Endodermal cell (in vitro differentiated cells): ENCODE data around the gene RAVER1. TPM values are rescaled to one million over a fixed set of nuclear protein-coding genes. Genes with fewer than 3 reads are reported as not detected.

Experiments used
- DNase-seq: peaks from one replicate; pipeline ENCODE4 v3.0.0-alpha.2; 2017
- H3K27ac ChIP-seq: 2 replicates; pipeline ENCODE4 v1.5.1; 2013; ENCODE audit warnings: mild to moderate bottlenecking, low read depth, low read length, moderate library complexity
- H3K27me3 ChIP-seq: 2 replicates; pipeline ENCODE4 v1.6.1; 2013; ENCODE audit warnings: mild to moderate bottlenecking, low read length, moderate library complexity; ENCODE audit not compliant: insufficient read depth, control insufficient read depth, poor library complexity, severe bottlenecking
- H3K36me3 ChIP-seq: 2 replicates; pipeline ENCODE4 v1.7.0; 2013; ENCODE audit warnings: mild to moderate bottlenecking, low read length, moderate library complexity; ENCODE audit not compliant: control insufficient read depth, insufficient read depth
- H3K4me1 ChIP-seq: one replicate; pipeline ENCODE4 v1.7.0; 2013; ENCODE audit warnings: low read length; ENCODE audit not compliant: control insufficient read depth, insufficient read depth
- H3K4me3 ChIP-seq: 2 replicates; pipeline ENCODE4 v1.5.1; 2013; ENCODE audit warnings: mild to moderate bottlenecking, low read length, moderate library complexity
- H3K9ac ChIP-seq: 2 replicates; pipeline ENCODE4 v1.6.1; 2013; ENCODE audit warnings: mild to moderate bottlenecking, low read length, moderate library complexity; ENCODE audit not compliant: poor library complexity, severe bottlenecking; ENCODE audit errors: extremely low read depth
- H3K9me3 ChIP-seq: 2 replicates; pipeline ENCODE4 v1.6.1; 2013; ENCODE audit warnings: mild to moderate bottlenecking, low read length, moderate library complexity; ENCODE audit not compliant: control insufficient read depth
- H3K27ac Mint-ChIP-seq: 2 replicates; pipeline ENCODE4 v1.8.0; 2020; ENCODE audit warnings: mixed read lengths
- H3K27me3 Mint-ChIP-seq: 2 replicates; pipeline ENCODE4 v1.8.0; 2021; ENCODE audit warnings: mild to moderate bottlenecking, mixed read lengths; ENCODE audit not compliant: insufficient read depth
- H3K36me3 Mint-ChIP-seq: 2 replicates; pipeline ENCODE4 v1.8.0; 2020; ENCODE audit warnings: low read depth, mixed read lengths
- H3K4me1 Mint-ChIP-seq: 2 replicates; pipeline ENCODE4 v1.8.0; 2020; ENCODE audit warnings: mixed read lengths
- H3K4me3 Mint-ChIP-seq: 2 replicates; pipeline ENCODE4 v1.8.0; 2020; ENCODE audit warnings: mild to moderate bottlenecking, moderate library complexity, mixed read lengths
- H3K9me3 Mint-ChIP-seq: 2 replicates; pipeline ENCODE4 v1.8.0; 2020; ENCODE audit warnings: mild to moderate bottlenecking, mixed read lengths
- WGBS, 2 experiments: methylation state at CpG; one replicate each; pipeline versions ENCODE4 v1.1.5 to v1.1.7; 2013; ENCODE audit warnings: missing lambda C conversion rate in 2 of 2, mixed read lengths in 1 of 2; ENCODE audit not compliant: insufficient coverage in 1 of 2, insufficient read length in 1 of 2; 5-methylcytosine and 5-hydroxymethylcytosine counted together
- total RNA-seq, 2 donors: library from RNA; stranded (reverse); fragmentation: NEBNext Ultra II Directional in 1 of 2; extraction: Animal tissue kit (Norgen Biotek cat#: 25700) in 1 of 2; gene quantifications; 2 replicates in 1 of 2; 3 replicates in 1 of 2; pipeline ENCODE4 v1.2.1, GENCODE V29; 2021
- TF ChIP-seq, protein P1 (sequence below): fragments of 200-600 bp; sonication (generic); conservative IDR thresholded peaks from 2 replicates; pipeline ENCODE4 v1.5.0; 2021; ENCODE audit warnings: antibody characterized with exemption, mild to moderate bottlenecking

RAVER1 gene
- total RNA-seq, 2 donors from 2014 or later: 53.1 to 64.7 TPM

DNA sequence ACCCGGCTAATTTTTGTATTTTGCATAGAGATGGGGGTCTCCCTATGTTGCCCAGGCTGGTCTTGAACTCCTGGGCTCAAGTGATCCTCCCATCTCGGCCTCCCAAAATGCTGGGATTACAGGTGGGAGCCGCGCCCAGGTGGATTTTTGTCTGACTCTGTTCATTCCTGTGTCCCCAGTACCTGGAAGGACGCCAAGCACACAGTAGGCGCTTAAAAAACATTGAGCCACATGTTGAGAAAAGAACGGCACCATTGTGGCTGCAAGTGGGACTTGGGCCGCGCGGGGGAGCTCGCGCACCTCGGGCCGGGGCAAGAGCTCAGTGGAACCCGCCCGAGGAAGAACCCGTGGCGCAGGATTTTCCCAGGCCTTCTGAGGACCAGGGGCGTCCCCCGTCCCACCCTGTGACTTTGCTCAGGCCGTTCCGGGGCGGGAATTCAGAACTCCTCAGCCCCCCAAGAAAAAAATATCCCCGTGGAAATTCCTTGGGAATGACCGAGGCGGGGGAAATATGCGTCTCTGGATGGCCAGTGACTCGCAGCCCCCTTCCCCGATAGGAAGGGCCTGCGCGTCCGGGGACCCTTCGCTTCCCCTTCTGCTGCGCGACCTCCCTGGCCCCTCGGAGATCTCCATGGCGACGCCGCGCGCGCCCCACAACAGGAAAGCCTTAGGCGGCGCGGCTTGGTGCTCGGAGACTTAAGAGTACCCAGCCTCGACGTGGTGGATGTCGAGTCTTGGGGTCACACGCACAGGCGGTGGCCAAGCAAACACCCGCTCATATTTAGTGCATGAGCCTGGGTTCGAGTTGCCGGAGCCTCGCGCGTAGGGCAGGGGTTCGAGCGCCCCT, 63.8 kb downstream of the RAVER1 start:
- Histone ChIP-seq H3K27ac (no peak overlapping the region), H3K27me3 (peaks cover 37% of the 10 kb centered on the region), H3K9me3 (no peaks in the 10 kb centered on the region), H3K4me3 (no peak overlapping the region), H3K4me1 (no peaks in the 10 kb centered on the region), H3K36me3 (no peaks in the 10 kb centered on the region), H3K9ac (no peak overlapping the region)
- H3K4me1 Mint-ChIP-seq: no peaks in the 10 kb centered on the region
- peaks cover 59% of the 10 kb centered on the region for H3K27me3 Mint-ChIP-seq
- peak; percentile 96 for DNase-seq
- no peaks in the 10 kb centered on the region for H3K36me3 Mint-ChIP-seq
- WGBS, 2 experiments: 11 to 14% methylated on average over 51 to 59 of the region's 59 CpGs
- H3K4me3 Mint-ChIP-seq: peak overlapping the region; percentile 42
- no peaks in the 10 kb centered on the region for H3K9me3 Mint-ChIP-seq
- H3K27ac Mint-ChIP-seq: no peak overlapping the region
- TF ChIP-seq, protein P1, sequence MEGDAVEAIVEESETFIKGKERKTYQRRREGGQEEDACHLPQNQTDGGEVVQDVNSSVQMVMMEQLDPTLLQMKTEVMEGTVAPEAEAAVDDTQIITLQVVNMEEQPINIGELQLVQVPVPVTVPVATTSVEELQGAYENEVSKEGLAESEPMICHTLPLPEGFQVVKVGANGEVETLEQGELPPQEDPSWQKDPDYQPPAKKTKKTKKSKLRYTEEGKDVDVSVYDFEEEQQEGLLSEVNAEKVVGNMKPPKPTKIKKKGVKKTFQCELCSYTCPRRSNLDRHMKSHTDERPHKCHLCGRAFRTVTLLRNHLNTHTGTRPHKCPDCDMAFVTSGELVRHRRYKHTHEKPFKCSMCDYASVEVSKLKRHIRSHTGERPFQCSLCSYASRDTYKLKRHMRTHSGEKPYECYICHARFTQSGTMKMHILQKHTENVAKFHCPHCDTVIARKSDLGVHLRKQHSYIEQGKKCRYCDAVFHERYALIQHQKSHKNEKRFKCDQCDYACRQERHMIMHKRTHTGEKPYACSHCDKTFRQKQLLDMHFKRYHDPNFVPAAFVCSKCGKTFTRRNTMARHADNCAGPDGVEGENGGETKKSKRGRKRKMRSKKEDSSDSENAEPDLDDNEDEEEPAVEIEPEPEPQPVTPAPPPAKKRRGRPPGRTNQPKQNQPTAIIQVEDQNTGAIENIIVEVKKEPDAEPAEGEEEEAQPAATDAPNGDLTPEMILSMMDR: peak; percentile 95

DNA sequence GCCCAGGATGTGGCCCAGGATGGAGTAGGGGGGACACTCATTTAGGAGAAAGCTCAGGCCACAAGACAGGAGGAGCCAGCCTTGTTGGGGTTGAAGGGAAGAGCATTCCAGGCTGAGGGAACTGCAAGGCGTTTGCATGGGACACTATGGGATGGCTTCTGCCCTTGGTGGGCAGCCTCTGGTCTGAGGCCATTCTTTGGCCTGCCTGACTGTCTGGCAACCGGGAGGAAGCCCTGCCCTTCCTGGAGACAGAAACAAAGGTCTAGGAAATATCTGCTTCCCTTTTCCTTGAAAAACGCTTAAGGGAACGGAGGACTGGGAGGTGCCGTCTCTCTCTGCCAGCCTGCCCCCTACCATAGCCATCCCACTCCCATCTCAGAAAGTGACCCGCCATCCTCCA, 65.3 kb downstream of the RAVER1 start:
- H3K9me3 Mint-ChIP-seq: no peaks in the 10 kb centered on the region
- Histone ChIP-seq H3K4me3 (no peak overlapping the region), H3K36me3 (no peaks in the 10 kb centered on the region), H3K4me1 (no peaks in the 10 kb centered on the region), H3K9ac (no peak overlapping the region), H3K27ac (no peak overlapping the region), H3K9me3 (no peaks in the 10 kb centered on the region), H3K27me3 (peaks cover 37% of the 10 kb centered on the region)
- peaks cover 49% of the 10 kb centered on the region for H3K27me3 Mint-ChIP-seq
- DNase-seq: no peak
- no peaks in the 10 kb centered on the region for H3K36me3 Mint-ChIP-seq
- 83 to 86% methylated on average over 6 of the region's 6 CpGs for WGBS, 2 experiments
- no peak overlapping the region for H3K4me3 Mint-ChIP-seq
- H3K4me1 Mint-ChIP-seq: no peaks in the 10 kb centered on the region
- TF ChIP-seq, protein P1: no peak
- no peak overlapping the region for H3K27ac Mint-ChIP-seq

DNA sequence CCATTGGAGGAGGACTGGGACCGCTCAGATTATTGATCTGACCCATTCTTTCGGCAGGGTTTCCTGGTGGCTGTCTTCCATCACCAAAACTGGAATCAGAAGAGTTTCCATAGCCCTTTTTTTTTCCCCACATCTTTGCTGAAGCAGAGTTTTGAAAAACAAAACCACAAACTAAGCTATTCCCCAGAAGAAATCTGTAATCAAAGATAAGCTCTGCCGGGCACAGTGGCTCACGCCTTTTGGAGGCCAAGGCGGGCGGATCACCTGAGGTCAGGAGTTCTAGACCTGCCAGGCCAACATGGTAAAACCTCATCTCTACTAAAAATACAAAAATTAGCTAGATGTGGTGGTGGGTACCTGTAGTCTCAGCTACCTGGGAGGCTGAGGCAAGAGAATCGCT, 66.6 kb downstream of the RAVER1 start:
- H3K27ac Mint-ChIP-seq: no peak overlapping the region
- H3K9me3 Mint-ChIP-seq: no peaks in the 10 kb centered on the region
- H3K4me1 Mint-ChIP-seq: no peaks in the 10 kb centered on the region
- no peaks in the 10 kb centered on the region for H3K9me3 ChIP-seq
- no peaks in the 10 kb centered on the region for H3K36me3 ChIP-seq
- 90 to 93% methylated on average over 2 to 7 of the region's 7 CpGs for WGBS, 2 experiments
- no peak overlapping the region for H3K27ac ChIP-seq
- H3K4me3 ChIP-seq: no peak overlapping the region
- no peaks in the 10 kb centered on the region for H3K4me1 ChIP-seq
- H3K36me3 Mint-ChIP-seq: no peaks in the 10 kb centered on the region
- peaks cover 24% of the 10 kb centered on the region for H3K27me3 ChIP-seq
- no peak for DNase-seq
- no peak overlapping the region for H3K9ac ChIP-seq
- H3K4me3 Mint-ChIP-seq: no peak overlapping the region
- peaks cover 36% of the 10 kb centered on the region for H3K27me3 Mint-ChIP-seq
- TF ChIP-seq, protein P1: no peak

Other genes with a start within 250 kb of the RAVER1 start
- 10 to 100 TPM in 1 of 2 donors, 1 to 10 TPM in 1; 8.2 to 15.0 TPM for gene SHFL, start 247.2 kb downstream of the RAVER1 start, total RNA-seq
- not detected for gene ANGPTL6, start 230.9 kb downstream of the RAVER1 start, total RNA-seq
- 10 to 100 TPM; 40.3 to 54.0 TPM for gene PPAN, start 227.2 kb downstream of the RAVER1 start, total RNA-seq
- gene P2RY11, start 221.8 kb downstream of the RAVER1 start, total RNA-seq: 10 to 100 TPM in 1 of 2 donors, 1 to 10 TPM in 1; 9.0 to 14.8 TPM
- gene EIF3G, start 213.6 kb downstream of the RAVER1 start, total RNA-seq: 100 to 1,000 TPM; 216 to 257 TPM
- gene DNMT1, start 138.6 kb downstream of the RAVER1 start, total RNA-seq: 100 to 1,000 TPM; 163 to 189 TPM
- 10 to 100 TPM; 11.0 to 16.4 TPM for gene S1PR2, start 102.2 kb downstream of the RAVER1 start, total RNA-seq
- 10 to 100 TPM; 66.0 to 69.2 TPM for gene MRPL4, start 81.3 kb downstream of the RAVER1 start, total RNA-seq
- gene ICAM1, start 62.4 kb downstream of the RAVER1 start, total RNA-seq: 1 to 10 TPM; 1.7 to 5.2 TPM
- under 1 TPM in 1 of 2 donors, not detected in 1; 0.44 TPM for gene ICAM4, start 46.6 kb downstream of the RAVER1 start, total RNA-seq
- gene ICAM5, start 43.6 kb downstream of the RAVER1 start, total RNA-seq: under 1 TPM; 0.18 to 0.37 TPM
- gene ZGLP1, start 23.7 kb downstream of the RAVER1 start, total RNA-seq: 1 to 10 TPM; 4.5 to 7.8 TPM
- 10 to 100 TPM; 23.2 to 25.9 TPM for gene FDX2, start 17.5 kb downstream of the RAVER1 start, total RNA-seq
- gene ICAM3, start 6.1 kb upstream of the RAVER1 start, total RNA-seq: 10 to 100 TPM in 1 of 2 donors, 1 to 10 TPM in 1; 2.7 to 13.7 TPM
- 10 to 100 TPM; 63.5 to 65.8 TPM for gene TYK2, start 47.0 kb upstream of the RAVER1 start, total RNA-seq
- gene CDC37, start 70.0 kb upstream of the RAVER1 start, total RNA-seq: 100 to 1,000 TPM; 148 to 172 TPM
- 1 to 10 TPM; 1.7 to 2.6 TPM for gene PDE4A, start 87.0 kb upstream of the RAVER1 start, total RNA-seq
- gene KEAP1, start 169.8 kb upstream of the RAVER1 start, total RNA-seq: 10 to 100 TPM; 53.3 to 59.5 TPM
- 1 to 10 TPM; 1.2 to 5.1 TPM for gene S1PR5, start 183.9 kb upstream of the RAVER1 start, total RNA-seq
- 10 to 100 TPM; 37.9 to 44.8 TPM for gene ATG4D, start 210.4 kb upstream of the RAVER1 start, total RNA-seq
- gene KRI1, start 232.5 kb upstream of the RAVER1 start, total RNA-seq: 10 to 100 TPM; 45.2 to 47.7 TPM
- gene CDKN2D, start 235.4 kb upstream of the RAVER1 start, total RNA-seq: 1 to 10 TPM; 3.5 to 4.6 TPM